K562 (cell line): Measurements from ENCODE around the gene RIOX2. TPM values are rescaled to one million over a fixed set of nuclear protein-coding genes. Genes with fewer than 3 reads are reported as not detected.

Experiments used
- ATAC-seq: fragments of 200-7000 bp; cut with Tn5 transposase; 3 replicates; pipeline ENCODE4 v1.9.1; 2020; ENCODE audit warnings: moderate library complexity
- BruUV-seq: library from RNA; stranded (reverse); fragments of 400-500 nt; replicated peaks from 2 replicates; lab custom pipeline; 2021; lab: Mats Ljungman, UMichigan
- CTCF ChIA-PET: fragments of 300-600 bp; formaldehyde crosslinking; extraction: SDS; loops from one replicate; lab custom pipeline; 2021; ENCODE audit warnings: low intra/inter-chr PET ratio; lab: Yijun Ruan, JAX
- POLR2A ChIA-PET: fragments of 300-600, 350-650 bp; sonication (Branson Sonifier 250); formaldehyde crosslinking; extraction: SDS; loops from one replicate; lab custom pipeline; 2021; ENCODE audit warnings: antibody characterized with exemption, inconsistent platforms; lab: Yijun Ruan, JAX
- DNase-seq, 4 experiments: peaks; one replicate each; pipeline versions ENCODE4 v3.0.0 to v3.0.0-alpha.2; 2011 to 2018; ENCODE audit warnings: low spot score in 3 of 4, mixed read lengths in 3 of 4; ENCODE audit errors: extremely low read depth in 1 of 4
- FAIRE-seq: peaks from 2 replicates; lab custom pipeline; 2011; peaks lifted over from hg19 to GRCh38; lab: Jason Lieb, UNC
- H2AFZ ChIP-seq: 2 replicates; pipeline ENCODE4 v1.6.0; 2011; ENCODE audit warnings: low read depth, low read length, control low read depth, inconsistent platforms
- H3K27ac ChIP-seq: fragments of 200-600 bp; 3 replicates; pipeline ENCODE4 v1.8.0; 2011; ENCODE audit warnings: low read depth, mild to moderate bottlenecking, control low read depth, inconsistent platforms, low read length, moderate library complexity, mixed read lengths; ENCODE audit errors: extremely low read depth
- H3K27me3 ChIP-seq, 2 experiments: fragments of 300-600 bp in 1 of 2; 2 replicates in 1 of 2; 3 replicates in 1 of 2; pipeline versions ENCODE4 v1.6.0 to v1.8.0; 2011; ENCODE audit warnings: inconsistent platforms in 2 of 2, low read length in 2 of 2, mild to moderate bottlenecking in 1 of 2, mixed read lengths in 1 of 2, moderate library complexity in 1 of 2; ENCODE audit not compliant: control insufficient read depth in 2 of 2, insufficient read depth in 2 of 2
- H3K36me3 ChIP-seq: fragments of 300-600 bp; 3 replicates; pipeline ENCODE4 v1.8.0; 2011; ENCODE audit warnings: mild to moderate bottlenecking, low read length, inconsistent platforms; ENCODE audit not compliant: control insufficient read depth, insufficient read depth
- H3K4me1 ChIP-seq, 2 experiments: fragments of 200-600 bp in 1 of 2; replicated peaks in 1 of 2; 2 replicates in 1 of 2; 3 replicates in 1 of 2; pipeline versions ENCODE4 v1.5.1 to v1.8.0; 2011; ENCODE audit warnings: inconsistent platforms in 2 of 2, low read length in 2 of 2, mild to moderate bottlenecking in 1 of 2, mixed read lengths in 1 of 2, moderate library complexity in 1 of 2; ENCODE audit not compliant: control insufficient read depth in 2 of 2, insufficient read depth in 2 of 2
- H3K4me2 ChIP-seq: 2 replicates; pipeline ENCODE4 v1.6.1; 2011; ENCODE audit warnings: low read length, control low read depth, inconsistent platforms, mixed read lengths; ENCODE audit not compliant: insufficient read depth
- H3K4me3 ChIP-seq: fragments of 200-600 bp; sonication (generic), shearing (Covaris generic); 2 replicates; pipeline ENCODE4 v1.5.1; 2016; ENCODE audit warnings: control low read depth, inconsistent platforms
- H3K79me2 ChIP-seq: fragments of 200-600 bp; 3 replicates; pipeline ENCODE4 v1.8.0; 2011; ENCODE audit warnings: low read length, inconsistent platforms; ENCODE audit not compliant: control insufficient read depth, insufficient read depth
- H3K9ac ChIP-seq, 2 experiments: 2 replicates each; pipeline versions ENCODE4 v1.6.0 to v1.6.1; 2011; ENCODE audit warnings: low read depth in 2 of 2, low read length in 2 of 2, control low read depth in 1 of 2, inconsistent platforms in 1 of 2, mild to moderate bottlenecking in 1 of 2, mixed read lengths in 1 of 2; ENCODE audit not compliant: insufficient read depth in 1 of 2
- H3K9me1 ChIP-seq: one replicate; pipeline ENCODE4 v1.6.0; 2011; ENCODE audit warnings: inconsistent platforms, mild to moderate bottlenecking, low read length, moderate library complexity; ENCODE audit not compliant: control insufficient read depth, insufficient read depth
- H3K9me3 ChIP-seq: replicated peaks from 2 replicates; pipeline ENCODE4 v1.5.1; 2011; ENCODE audit warnings: low read depth, low read length, inconsistent platforms; ENCODE audit not compliant: control insufficient read depth, insufficient read depth
- H4K20me1 ChIP-seq: replicated peaks from 2 replicates; pipeline ENCODE4 v1.6.1; 2011; ENCODE audit warnings: low read length, inconsistent platforms, mixed read lengths; ENCODE audit not compliant: control insufficient read depth, insufficient read depth
- DEAF1 ChIP-seq: fragments of 450-650 bp; formaldehyde crosslinking; IDR thresholded peaks from 2 replicates; pipeline ENCODE4 v1.4.0; 2020; ENCODE audit warnings: mild to moderate bottlenecking, moderate library complexity
- MEF2A ChIP-seq: IDR thresholded peaks from 2 replicates; pipeline ENCODE4 v1.6.1; 2011; ENCODE audit warnings: low read depth, mild to moderate bottlenecking, low read length, moderate library complexity; ENCODE audit not compliant: control insufficient read depth
- NBN ChIP-seq: fragments of 450-650 bp; IDR thresholded peaks from 2 replicates; pipeline ENCODE4 v1.6.1; 2016; ENCODE audit warnings: low read depth, mild to moderate bottlenecking
- REST ChIP-seq, 2 experiments: fragments of 450-650 bp; formaldehyde crosslinking in 1 of 2; IDR thresholded peaks; 2 replicates each; pipeline versions ENCODE4 v1.4.0 to v1.6.1; 2014 to 2020; ENCODE audit warnings: mild to moderate bottlenecking in 2 of 2, borderline replicate concordance in 1 of 2, low read depth in 1 of 2
- THAP12 ChIP-seq: fragments of 250-450 bp; sonication (Bioruptor Pico); IDR thresholded peaks from 2 replicates; pipeline ENCODE4 v1.9.0; 2021; ENCODE audit warnings: mild to moderate bottlenecking, inconsistent platforms
- ZBTB33 ChIP-seq: sonication (generic); formaldehyde crosslinking; IDR thresholded peaks from 2 replicates; pipeline ENCODE4 v1.8.1; 2023; ENCODE audit warnings: mild to moderate bottlenecking, missing genetic modification reagents
- ZNF384 ChIP-seq: IDR thresholded peaks from 2 replicates; pipeline ENCODE4 v1.6.1; 2012; ENCODE audit warnings: low read depth, low read length, improper control_type of control experiment
- ZNF696 ChIP-seq: fragments of 250-450 bp; sonication (Bioruptor Pico); conservative IDR thresholded peaks from 2 replicates; pipeline ENCODE4 v1.4.0; 2020; ENCODE audit warnings: mild to moderate bottlenecking, moderate library complexity
- WGBS: fragments of 100-300 bp; shearing (Covaris generic); methylation state at CpG from one replicate; pipeline ENCODE4 v1.1.6; 2016; ENCODE audit warnings: low coverage, mixed read lengths; ENCODE audit not compliant: insufficient coverage; ENCODE audit errors: missing lambda C conversion rate; 5-methylcytosine and 5-hydroxymethylcytosine counted together
- in situ Hi-C: fragments of 300-500 bp; cut with MboI; formaldehyde crosslinking; loops from 4 replicates; pipeline ENCODE4 v1.15.0; 2018; ENCODE audit warnings: inconsistent platforms, mixed read lengths
- intact Hi-C: fragments of 100-400 bp; cut with micrococcal nuclease; formaldehyde crosslinking; loops from 2 replicates; pipeline ENCODE4 v1.14.2; 2022
- polyA plus RNA-seq, 8 experiments: library from polyadenylated mRNA; depleted of rRNA in 4 of 8; stranded (reverse) in 5 of 8; unstranded in 3 of 8; fragments of >200 nt; fragmentation: Nextera tagmentation in 2 of 8; fragmentation: Illumina TruSeq in 1 of 8; extraction: Ambion mirVana in 2 of 8; extraction: Trizol in 1 of 8; gene quantifications; 2 replicates each; pipeline versions ENCODE4 v1.2.1 to v1.2.3, GENCODE V29; 2011 to 2014; ENCODE audit warnings: inconsistent platforms in 1 of 8, missing spikeins in 1 of 8
- total RNA-seq, 7 experiments: library from RNA; depleted of rRNA in 6 of 7; stranded (reverse); fragments of >200 nt in 6 of 7; fragmentation: Illumina TruSeq in 2 of 7; extraction: Trizol in 2 of 7; gene quantifications; 2 replicates each; pipeline versions ENCODE4 v1.2.1 to v1.2.3, GENCODE V29; 2011 to 2021; ENCODE audit warnings: low replicate concordance in 1 of 7

RIOX2 gene
- total and polyA plus RNA-seq, 9 of the 15 experiments (the other 6 are each of a cell fraction or from before 2014, with no cell fraction given): 22.2 to 56.0 (median 32.6) TPM

- 35% methylated on average over 4 of the region's 4 CpGs for WGBS
- intact Hi-C loops (no loop called here), in situ Hi-C loops (no loop called here)
- ChIA-PET CTCF (no interaction called here), POLR2A (no interaction called here)
- H3K36me3 ChIP-seq: no peaks in the 10 kb centered on the region
- H3K4me2 ChIP-seq: no peak overlapping the region
- no peak for FAIRE-seq
- no peak overlapping the region for H3K4me3 ChIP-seq
- H3K9me3 ChIP-seq: no peaks in the 10 kb centered on the region
- no peaks in the 10 kb centered on the region for H3K27me3 ChIP-seq
- H3K79me2 ChIP-seq: no peaks in the 10 kb centered on the region
- ATAC-seq: no peak
- H3K9ac ChIP-seq: no peak overlapping the region
- no peak overlapping the region for H2AFZ ChIP-seq
- H3K27ac ChIP-seq: no peak overlapping the region
- no peak for DNase-seq
- H3K9me1 ChIP-seq: no peaks in the 10 kb centered on the region
- H4K20me1 ChIP-seq: no peaks in the 10 kb centered on the region
- BruUV-seq: no TSS peak
- H3K4me1 ChIP-seq: peaks cover 0 to 18% of the 10 kb centered on the region in 2 experiments; a peak in 2 of 5 replicates
- no peak for TF ChIP-seq DEAF1
- no peak for TF ChIP-seq THAP12 (CRISPR knock-in tag)
- TF ChIP-seq ZBTB33 (CRISPR knock-in tag): no peak
- no peak for TF ChIP-seq ZNF696 (CRISPR knock-in tag)
- no peak for TF ChIP-seq MEF2A
- no peak for TF ChIP-seq REST (IDR thresholded peaks at IDR 0.05; ENCODE audit: borderline replicate concordance)
- TF ChIP-seq REST (CRISPR knock-in tag; IDR thresholded peaks at IDR 0.05; ENCODE audit: low read depth): no peak
- no peak for TF ChIP-seq ZNF384
- no peak for TF ChIP-seq NBN
Observed at GRCh38 chr3:97928986-97929385, 43.2 kb downstream of the RIOX2 start.
